ENCODE results near the gene SH3BGRL3. TPM values are rescaled to one million over a fixed set of nuclear protein-coding genes. Genes with fewer than 3 reads are reported as not detected.
A peak's percentile ranks its signal among the peaks of the same experiment; 100 is the strongest.
"Not testable (repeated sequence)": the region's sequence is repeated elsewhere in the genome, so short reads cannot be mapped to it uniquely, and the experiment has no call there.

Gene SH3BGRL3
- 750 TPM for polyA plus RNA-seq (2013, experiment 1 of 2; ENCODE audit: insufficient read length)
- polyA plus RNA-seq (2013, experiment 2 of 2; ENCODE audit: insufficient read length), result 747 TPM

GRCh38 chr1:26279456-26280332 lies at the start of gene SH3BGRL3:
Gene SH3BGRL3 (plus strand): TSS chr1:26280086. CDS start chr1:26280156, 70 bp downstream.
- DNase-seq, result peak; percentile 84

GRCh38 chr1:26230682-26231081 lies 49.2 kb upstream of the SH3BGRL3 start:
- not testable (repeated sequence) for DNase-seq

GRCh38 chr1:26233903-26234643 lies 45.8 kb upstream of the SH3BGRL3 start, which contains the start of gene CEP85:
Gene CEP85 (plus strand): TSS chr1:26234200. CDS start chr1:26239784, 5,584 bp downstream.
- DNase-seq, result peak; percentile 97

GRCh38 chr1:26234644-26235370 lies 45.1 kb upstream of the SH3BGRL3 start:
- peak; percentile 22 for DNase-seq

- no peak for DNase-seq
These were observed 42.5 kb upstream of the SH3BGRL3 start for GRCh38 chr1:26237230-26237966.

GRCh38 chr1:26239936-26240335 lies 40.0 kb upstream of the SH3BGRL3 start:
- DNase-seq, result peak; percentile 31

GRCh38 chr1:26252718-26253117 lies 27.2 kb upstream of the SH3BGRL3 start:
- no peak for DNase-seq

- DNase-seq, result no peak
These were observed 25.5 kb upstream of the SH3BGRL3 start for GRCh38 chr1:26254404-26254803.

GRCh38 chr1:26257222-26257621 lies 22.7 kb upstream of the SH3BGRL3 start:
- DNase-seq, result no peak

GRCh38 chr1:26259005-26259404 lies 20.9 kb upstream of the SH3BGRL3 start:
- no peak for DNase-seq

- no peak for DNase-seq
These were observed 20.3 kb upstream of the SH3BGRL3 start for GRCh38 chr1:26259578-26259977.

- no peak for DNase-seq
These were observed 16.7 kb upstream of the SH3BGRL3 start for GRCh38 chr1:26263212-26263611.

- no peak for DNase-seq
These were observed 14.5 kb upstream of the SH3BGRL3 start for GRCh38 chr1:26265405-26265804.

GRCh38 chr1:26268290-26269197 lies 11.3 kb upstream of the SH3BGRL3 start:
- DNase-seq, result no peak

- DNase-seq, result no peak
These were observed 10.7 kb upstream of the SH3BGRL3 start for GRCh38 chr1:26269198-26269550.

GRCh38 chr1:26274801-26275425 lies 5.0 kb upstream of the SH3BGRL3 start:
- no peak for DNase-seq

- DNase-seq, result peak; percentile 93
These were observed 4.1 kb upstream of the SH3BGRL3 start for GRCh38 chr1:26275580-26276431.

GRCh38 chr1:26276432-26276838 lies 3.5 kb upstream of the SH3BGRL3 start:
- no peak for DNase-seq

GRCh38 chr1:26277261-26277661 lies 2.6 kb upstream of the SH3BGRL3 start:
- DNase-seq, result no peak
